DOHH2 (cell line): ENCODE measurements around the gene TENT4A.

Experiments
- EZH2phosphoT487 ChIP-seq: fragments of 200-600 bp; sonication (generic); IDR thresholded peaks from 2 replicates; pipeline ENCODE4 v1.6.1; 2017; ENCODE audit warnings: borderline replicate concordance, mild to moderate bottlenecking, antibody characterized with exemption, low read length, moderate library complexity, mixed read lengths
- TF ChIP-seq, protein P1 (sequence below): fragments of 200-600 bp; sonication (generic); IDR thresholded peaks from one replicate; pipeline ENCODE4 v1.5.1; 2014; ENCODE audit warnings: antibody characterized with exemption, mild to moderate bottlenecking, low read depth, low read length; ENCODE audit not compliant: poor library complexity, severe bottlenecking

DNA sequence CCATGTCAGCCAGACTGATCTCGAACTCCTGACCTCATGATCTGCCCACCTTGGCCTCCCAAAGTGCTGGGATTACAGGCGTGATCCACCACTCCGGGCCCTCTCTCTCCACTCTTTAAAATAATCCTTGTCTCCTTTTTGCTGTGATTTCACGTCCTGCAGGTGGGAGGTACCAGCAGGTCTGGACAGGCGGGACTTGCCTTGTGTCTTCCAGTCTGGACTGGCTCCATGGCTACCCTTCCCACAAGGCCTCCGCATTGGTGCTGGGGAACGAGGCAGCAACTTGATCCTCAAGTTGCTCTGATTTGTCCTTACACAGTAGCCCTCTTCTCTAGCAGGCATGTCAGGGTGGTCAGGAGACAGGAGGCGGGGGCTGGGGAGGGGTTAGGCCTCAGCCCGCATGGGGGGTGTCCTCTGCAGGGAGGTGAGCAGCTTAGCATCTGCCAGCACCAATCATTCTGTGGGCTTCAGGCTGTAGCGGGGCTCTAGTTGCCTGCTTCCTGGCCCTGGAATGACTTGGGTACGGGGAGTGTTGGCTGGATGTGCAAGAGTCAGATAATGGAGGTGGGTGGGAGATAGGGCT is 54.3 kb downstream of the TENT4A start:
- TF ChIP-seq, protein P1, sequence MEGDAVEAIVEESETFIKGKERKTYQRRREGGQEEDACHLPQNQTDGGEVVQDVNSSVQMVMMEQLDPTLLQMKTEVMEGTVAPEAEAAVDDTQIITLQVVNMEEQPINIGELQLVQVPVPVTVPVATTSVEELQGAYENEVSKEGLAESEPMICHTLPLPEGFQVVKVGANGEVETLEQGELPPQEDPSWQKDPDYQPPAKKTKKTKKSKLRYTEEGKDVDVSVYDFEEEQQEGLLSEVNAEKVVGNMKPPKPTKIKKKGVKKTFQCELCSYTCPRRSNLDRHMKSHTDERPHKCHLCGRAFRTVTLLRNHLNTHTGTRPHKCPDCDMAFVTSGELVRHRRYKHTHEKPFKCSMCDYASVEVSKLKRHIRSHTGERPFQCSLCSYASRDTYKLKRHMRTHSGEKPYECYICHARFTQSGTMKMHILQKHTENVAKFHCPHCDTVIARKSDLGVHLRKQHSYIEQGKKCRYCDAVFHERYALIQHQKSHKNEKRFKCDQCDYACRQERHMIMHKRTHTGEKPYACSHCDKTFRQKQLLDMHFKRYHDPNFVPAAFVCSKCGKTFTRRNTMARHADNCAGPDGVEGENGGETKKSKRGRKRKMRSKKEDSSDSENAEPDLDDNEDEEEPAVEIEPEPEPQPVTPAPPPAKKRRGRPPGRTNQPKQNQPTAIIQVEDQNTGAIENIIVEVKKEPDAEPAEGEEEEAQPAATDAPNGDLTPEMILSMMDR, result no peak
- TF ChIP-seq EZH2phosphoT487, result no peak
